Osteocyte (in vitro differentiated cells): Measurements from ENCODE around the gene GMEB2. TPM values are rescaled to one million over a fixed set of nuclear protein-coding genes. Genes with fewer than 3 reads are reported as not detected.

Experiments used
- DNase-seq: peaks from one replicate; pipeline ENCODE4 v3.0.0; 2021; ENCODE audit warnings: mixed read lengths; ENCODE audit not compliant: unreplicated experiment; ENCODE audit errors: extremely low spot score
- H3K27ac Mint-ChIP-seq: one replicate; pipeline ENCODE4 v1.8.0; 2021; ENCODE audit warnings: mild to moderate bottlenecking, mixed read lengths; ENCODE audit not compliant: unreplicated experiment
- H3K27me3 Mint-ChIP-seq: one replicate; pipeline ENCODE4 v1.8.0; 2021; ENCODE audit warnings: mixed read lengths; ENCODE audit not compliant: unreplicated experiment
- H3K36me3 Mint-ChIP-seq: one replicate; pipeline ENCODE4 v1.8.0; 2021; ENCODE audit warnings: mixed read lengths; ENCODE audit not compliant: unreplicated experiment
- H3K4me1 Mint-ChIP-seq: one replicate; pipeline ENCODE4 v1.8.0; 2021; ENCODE audit warnings: mixed read lengths; ENCODE audit not compliant: unreplicated experiment
- H3K4me3 Mint-ChIP-seq: one replicate; pipeline ENCODE4 v1.8.0; 2021; ENCODE audit warnings: mild to moderate bottlenecking, moderate library complexity, mixed read lengths; ENCODE audit not compliant: unreplicated experiment
- H3K9me3 Mint-ChIP-seq: one replicate; pipeline ENCODE4 v1.8.0; 2021; ENCODE audit warnings: mixed read lengths; ENCODE audit not compliant: unreplicated experiment
- total RNA-seq: library from RNA; stranded (reverse); gene quantifications from 2 replicates; pipeline ENCODE4 v1.2.1, GENCODE V29; 2021
- TF ChIP-seq, protein P1 (sequence below): fragments of 200-600 bp; sonication (generic); IDR thresholded peaks from 2 replicates; pipeline ENCODE4 v1.5.0; 2021; ENCODE audit warnings: antibody characterized with exemption, mild to moderate bottlenecking, moderate library complexity

GMEB2 gene
- total RNA-seq, 1 donor from 2014 or later: 12.1 TPM

- no peak overlapping the region for H3K4me3 Mint-ChIP-seq
- H3K4me1 Mint-ChIP-seq: no peaks in the 10 kb centered on the region
- peaks cover 16% of the 10 kb centered on the region for H3K36me3 Mint-ChIP-seq
- H3K27ac Mint-ChIP-seq: no peak overlapping the region
- H3K9me3 Mint-ChIP-seq: no peaks in the 10 kb centered on the region
- H3K27me3 Mint-ChIP-seq: no peaks in the 10 kb centered on the region
- DNase-seq: no peak
- TF ChIP-seq, protein P1, sequence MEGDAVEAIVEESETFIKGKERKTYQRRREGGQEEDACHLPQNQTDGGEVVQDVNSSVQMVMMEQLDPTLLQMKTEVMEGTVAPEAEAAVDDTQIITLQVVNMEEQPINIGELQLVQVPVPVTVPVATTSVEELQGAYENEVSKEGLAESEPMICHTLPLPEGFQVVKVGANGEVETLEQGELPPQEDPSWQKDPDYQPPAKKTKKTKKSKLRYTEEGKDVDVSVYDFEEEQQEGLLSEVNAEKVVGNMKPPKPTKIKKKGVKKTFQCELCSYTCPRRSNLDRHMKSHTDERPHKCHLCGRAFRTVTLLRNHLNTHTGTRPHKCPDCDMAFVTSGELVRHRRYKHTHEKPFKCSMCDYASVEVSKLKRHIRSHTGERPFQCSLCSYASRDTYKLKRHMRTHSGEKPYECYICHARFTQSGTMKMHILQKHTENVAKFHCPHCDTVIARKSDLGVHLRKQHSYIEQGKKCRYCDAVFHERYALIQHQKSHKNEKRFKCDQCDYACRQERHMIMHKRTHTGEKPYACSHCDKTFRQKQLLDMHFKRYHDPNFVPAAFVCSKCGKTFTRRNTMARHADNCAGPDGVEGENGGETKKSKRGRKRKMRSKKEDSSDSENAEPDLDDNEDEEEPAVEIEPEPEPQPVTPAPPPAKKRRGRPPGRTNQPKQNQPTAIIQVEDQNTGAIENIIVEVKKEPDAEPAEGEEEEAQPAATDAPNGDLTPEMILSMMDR: no peak
Observed at GRCh38 chr20:63595416-63596127, 31.3 kb downstream of the GMEB2 start.

DNA sequence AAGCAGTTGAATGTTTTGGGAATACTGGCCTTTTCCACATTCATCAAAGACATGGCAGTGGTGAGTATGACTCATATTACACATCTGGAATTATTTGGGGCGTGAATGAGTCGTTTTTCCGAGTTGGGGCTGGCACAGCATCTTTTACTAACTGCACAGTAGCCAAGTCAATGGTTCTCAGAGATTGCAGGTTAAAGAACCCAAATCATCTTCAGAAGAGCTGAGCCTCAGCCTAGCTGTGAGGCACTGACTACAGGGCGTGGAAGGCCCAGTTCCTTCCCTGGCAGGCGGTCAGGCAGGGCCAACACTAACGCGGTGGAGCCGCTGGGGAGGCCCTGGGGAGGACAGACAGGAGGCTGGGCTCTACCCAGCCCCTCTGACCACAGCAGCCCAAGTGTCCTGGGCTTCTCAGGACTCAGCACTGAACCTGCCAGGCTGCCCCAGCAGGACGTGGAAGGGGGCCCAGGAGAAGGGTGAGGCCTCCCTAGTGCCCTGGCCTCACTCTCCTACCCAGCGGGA lies 32.8 kb downstream of the GMEB2 start:
- Mint-ChIP-seq H3K27me3 (no peaks in the 10 kb centered on the region), H3K9me3 (no peaks in the 10 kb centered on the region), H3K4me1 (no peaks in the 10 kb centered on the region), H3K4me3 (no peak overlapping the region), H3K27ac (no peak overlapping the region), H3K36me3 (peaks cover 18% of the 10 kb centered on the region)
- TF ChIP-seq, protein P1: no peak
- no peak for DNase-seq

- Mint-ChIP-seq H3K36me3 (peaks cover 20% of the 10 kb centered on the region), H3K27ac (no peak overlapping the region), H3K27me3 (no peaks in the 10 kb centered on the region), H3K9me3 (no peaks in the 10 kb centered on the region), H3K4me1 (no peaks in the 10 kb centered on the region), H3K4me3 (no peak overlapping the region)
- TF ChIP-seq, protein P1: no peak
- DNase-seq: no peak
Observed at GRCh38 chr20:63592661-63593060, 34.2 kb downstream of the GMEB2 start.

DNA sequence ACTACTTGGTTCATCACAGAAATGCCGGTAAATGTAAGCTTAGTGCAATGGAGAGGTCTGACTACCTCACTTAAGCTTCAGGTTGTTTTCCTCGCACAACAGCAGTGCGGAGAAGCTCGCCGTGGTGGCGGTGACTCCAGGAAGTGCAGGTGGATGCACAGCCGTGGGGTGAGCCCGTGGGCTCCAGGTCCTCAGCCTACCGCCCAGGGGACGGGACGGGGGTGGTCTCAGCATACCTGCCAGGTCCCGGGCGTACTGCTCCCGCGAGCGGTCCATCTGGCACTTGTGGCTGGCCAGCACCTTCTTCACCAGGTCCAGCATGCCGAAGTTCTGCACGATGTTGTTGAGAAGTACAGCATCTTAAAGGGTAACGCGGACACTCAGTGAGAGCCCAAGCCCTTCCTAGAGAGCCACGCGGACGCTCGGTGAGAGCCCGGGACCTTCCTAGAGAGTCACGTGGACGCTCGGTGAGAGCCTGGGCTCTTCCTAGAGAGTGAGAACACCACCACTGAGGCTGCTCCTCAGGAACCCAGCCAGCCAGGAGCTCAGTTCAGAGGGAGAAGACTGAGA lies 35.0 kb downstream of the GMEB2 start:
- H3K36me3 Mint-ChIP-seq: peaks cover 20% of the 10 kb centered on the region
- H3K4me1 Mint-ChIP-seq: no peaks in the 10 kb centered on the region
- H3K27me3 Mint-ChIP-seq: no peaks in the 10 kb centered on the region
- H3K4me3 Mint-ChIP-seq: no peak overlapping the region
- TF ChIP-seq, protein P1: no peak
- DNase-seq: no peak
- H3K27ac Mint-ChIP-seq: no peak overlapping the region
- H3K9me3 Mint-ChIP-seq: no peaks in the 10 kb centered on the region

DNA sequence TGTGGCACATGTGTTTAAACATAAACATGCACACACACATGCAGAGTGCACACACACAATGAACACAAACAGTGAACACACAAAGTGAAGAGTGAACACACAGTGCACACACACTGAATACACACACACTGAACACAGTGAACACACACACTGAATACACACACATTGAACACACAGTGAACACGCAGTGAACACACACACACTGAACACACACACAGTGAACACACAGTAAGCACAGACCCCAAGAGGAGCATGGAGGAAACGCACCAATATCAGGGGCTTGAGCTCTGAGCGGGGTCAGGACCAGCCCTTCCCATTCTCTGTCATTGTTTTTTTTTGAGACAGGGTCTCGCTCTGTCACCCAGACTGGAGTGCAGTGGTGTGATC lies 35.8 kb downstream of the GMEB2 start:
- Mint-ChIP-seq H3K36me3 (peaks cover 20% of the 10 kb centered on the region), H3K27ac (no peak overlapping the region), H3K4me1 (no peaks in the 10 kb centered on the region), H3K4me3 (no peak overlapping the region), H3K27me3 (no peaks in the 10 kb centered on the region), H3K9me3 (no peaks in the 10 kb centered on the region)
- DNase-seq: no peak
- TF ChIP-seq, protein P1: no peak
